ENCODE data around the gene SPP1.
"Not testable (repeated sequence)": the region's sequence is repeated elsewhere in the genome, so short reads cannot be mapped to it uniquely, and the experiment has no call there.

SPP1 gene

DNA sequence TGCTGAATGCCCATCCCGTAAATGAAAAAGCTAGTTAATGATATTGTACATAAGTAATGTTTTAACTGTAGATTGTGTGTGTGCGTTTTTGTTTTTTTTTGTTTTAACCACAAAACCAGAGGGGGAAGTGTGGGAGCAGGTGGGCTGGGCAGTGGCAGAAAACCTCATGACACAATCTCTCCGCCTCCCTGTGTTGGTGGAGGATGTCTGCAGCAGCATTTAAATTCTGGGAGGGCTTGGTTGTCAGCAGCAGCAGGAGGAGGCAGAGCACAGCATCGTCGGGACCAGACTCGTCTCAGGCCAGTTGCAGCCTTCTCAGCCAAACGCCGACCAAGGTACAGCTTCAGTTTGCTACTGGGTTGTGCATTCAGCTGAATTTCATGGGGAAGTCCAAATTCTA lies at the start of gene SPP1:
Gene SPP1 (plus strand): TSS at position 249 of the 400 bp plus-strand sequence. CDS start 1,182 bp downstream, outside the sequence.
- DNase-seq (ENCODE audit: low read depth): no peak

DNA sequence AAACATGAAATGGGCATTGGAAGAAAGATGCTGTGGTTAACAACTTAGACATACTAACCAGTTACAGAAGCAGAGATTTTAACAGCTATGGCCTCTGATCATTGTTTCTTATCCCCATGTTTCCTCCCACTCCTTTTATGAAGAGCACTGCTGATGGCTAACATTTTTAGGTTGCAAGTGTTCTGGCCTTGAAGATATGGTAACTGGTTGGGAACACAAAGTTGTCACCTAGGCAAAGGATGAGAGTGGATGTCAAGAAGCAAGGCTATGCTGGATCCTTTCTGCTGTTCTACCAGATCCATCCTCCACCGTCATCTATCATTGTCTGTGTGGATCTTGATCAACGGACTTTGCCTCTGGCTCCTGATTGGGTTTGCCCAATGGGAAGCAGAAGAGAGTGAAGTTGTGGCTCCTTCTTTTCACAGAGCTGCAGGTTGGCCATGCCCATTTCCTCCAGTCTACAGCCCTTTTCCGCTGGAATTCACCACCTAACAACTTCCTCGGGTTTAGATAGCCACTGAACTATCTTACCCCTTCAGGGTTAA lies 48.9 kb upstream of the SPP1 start:
- DNase-seq (ENCODE audit: low read depth): no peak

DNA sequence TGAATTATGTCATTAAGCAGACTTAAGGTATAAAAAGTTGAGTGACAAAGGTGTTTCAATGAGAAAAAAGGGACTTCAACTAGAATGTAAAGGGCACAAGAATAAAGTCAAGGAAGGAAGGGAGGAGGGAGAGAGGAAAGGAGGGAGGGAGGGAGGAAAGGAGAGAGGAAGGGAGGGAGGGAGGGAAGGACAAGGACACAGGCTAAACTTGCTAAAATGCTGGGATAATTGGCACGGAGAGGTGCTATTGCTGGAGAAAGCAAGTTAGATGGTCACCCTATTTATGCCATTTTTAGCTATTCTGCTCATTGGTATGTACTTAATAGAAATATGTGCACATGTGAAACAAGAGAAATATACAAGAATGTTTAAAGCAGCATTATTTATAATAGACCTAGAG lies 44.9 kb upstream of the SPP1 start:
- DNase-seq (ENCODE audit: low read depth): no peak

DNA sequence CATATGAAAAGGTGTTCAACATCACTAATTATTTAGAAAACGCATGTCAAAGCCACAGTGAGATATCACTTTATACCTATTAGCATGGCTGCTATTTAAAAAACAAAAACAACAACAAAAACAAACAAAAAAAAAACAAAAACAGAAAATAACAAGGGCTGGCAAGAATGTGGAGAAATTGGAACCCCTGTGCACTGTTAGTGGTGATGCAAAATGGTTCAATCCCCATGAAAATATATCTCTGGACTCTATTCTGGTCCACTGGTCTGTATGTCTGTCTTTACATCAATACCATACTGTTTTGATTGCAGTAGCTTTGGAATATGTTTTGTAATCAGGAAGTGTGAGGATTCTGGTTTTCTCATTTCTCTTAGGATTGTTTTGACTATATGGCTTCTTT lies 43.6 kb upstream of the SPP1 start:
- no peak for DNase-seq (ENCODE audit: low read depth)

DNA sequence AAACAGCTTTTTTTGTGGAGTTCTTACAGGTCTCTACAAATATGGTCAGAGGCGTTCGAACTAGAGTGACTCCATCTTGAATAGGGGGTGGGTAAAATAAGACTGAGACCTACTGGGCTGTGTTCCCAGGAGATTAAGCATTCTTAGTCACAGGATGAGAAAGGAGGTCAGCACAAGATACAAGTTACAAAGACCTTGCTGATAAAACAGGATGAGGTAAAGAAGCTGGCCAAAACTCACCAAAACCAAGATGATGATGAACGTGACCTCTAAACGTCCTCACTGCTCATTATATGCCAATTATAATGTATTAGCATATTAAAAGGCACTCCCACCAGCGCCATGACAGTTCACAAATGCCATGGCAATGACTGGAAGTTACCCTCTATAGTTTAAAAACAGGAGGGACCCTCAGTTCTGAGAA lies 42.8 kb upstream of the SPP1 start:
- DNase-seq (ENCODE audit: low read depth): no peak

DNA sequence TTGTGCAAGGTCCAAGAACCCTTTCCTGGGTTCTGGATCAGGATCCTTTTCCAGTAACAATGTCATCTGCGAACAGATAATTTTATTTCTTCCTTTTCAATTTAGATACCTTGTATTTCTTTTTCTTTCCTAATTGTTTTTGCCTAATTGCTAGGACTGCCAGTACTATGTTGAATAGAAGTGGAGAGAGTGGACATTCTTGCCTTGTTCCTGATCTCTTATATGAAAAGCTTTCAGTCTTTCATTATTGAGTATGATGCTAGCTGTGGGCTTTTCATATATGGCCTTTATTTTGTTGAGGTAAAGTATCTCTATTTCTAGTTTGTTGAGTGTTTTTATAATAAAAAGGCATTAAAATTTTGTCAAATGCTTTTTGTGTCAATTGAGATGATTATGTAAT lies 42.2 kb upstream of the SPP1 start:
- no peak for DNase-seq (ENCODE audit: low read depth)

DNA sequence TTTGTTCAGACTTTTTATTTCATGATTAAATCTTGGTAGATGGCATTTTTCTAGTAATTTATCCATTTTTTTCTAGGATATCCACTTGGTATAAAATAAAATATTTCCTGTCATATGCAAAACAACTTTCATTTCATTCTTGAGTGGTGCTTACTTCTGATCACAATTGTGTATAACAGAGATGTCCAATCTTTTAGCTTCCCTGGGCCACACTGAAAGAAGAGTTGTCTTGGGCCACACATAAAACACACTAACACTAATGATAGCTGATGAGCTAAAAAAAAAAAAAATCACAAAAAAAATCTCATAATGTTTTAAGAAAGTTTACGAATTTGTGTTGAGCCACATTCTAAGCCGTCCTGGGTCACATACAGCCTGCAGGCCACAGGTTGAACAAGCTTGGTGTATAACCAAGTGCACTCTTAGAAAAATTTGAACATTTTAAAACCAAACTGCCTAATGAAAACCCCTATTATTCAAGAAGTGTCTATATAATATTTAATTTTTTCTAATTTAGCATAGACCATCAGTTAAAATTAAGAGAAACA lies 41.3 kb upstream of the SPP1 start:
- DNase-seq (ENCODE audit: low read depth): no peak

DNA sequence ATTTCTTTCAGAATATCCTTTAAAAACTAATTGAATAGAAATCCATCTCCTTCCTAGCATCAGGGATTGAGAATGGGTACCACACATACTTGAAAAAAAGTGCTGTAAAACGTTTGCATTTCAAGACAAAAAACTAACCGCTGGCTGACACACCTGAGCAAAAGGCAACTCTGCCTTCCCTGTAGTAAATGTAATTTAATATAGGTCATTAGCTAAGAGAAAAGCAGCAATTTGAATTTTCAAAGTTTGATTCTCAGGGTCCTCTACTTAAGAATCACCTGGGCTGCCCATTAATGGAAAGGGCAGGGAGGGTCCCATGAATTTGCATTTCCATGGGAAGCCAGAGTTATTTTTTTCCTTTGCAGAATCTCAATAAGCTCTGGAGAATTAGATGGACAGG lies 40.5 kb upstream of the SPP1 start:
- DNase-seq (ENCODE audit: low read depth): no peak

DNA sequence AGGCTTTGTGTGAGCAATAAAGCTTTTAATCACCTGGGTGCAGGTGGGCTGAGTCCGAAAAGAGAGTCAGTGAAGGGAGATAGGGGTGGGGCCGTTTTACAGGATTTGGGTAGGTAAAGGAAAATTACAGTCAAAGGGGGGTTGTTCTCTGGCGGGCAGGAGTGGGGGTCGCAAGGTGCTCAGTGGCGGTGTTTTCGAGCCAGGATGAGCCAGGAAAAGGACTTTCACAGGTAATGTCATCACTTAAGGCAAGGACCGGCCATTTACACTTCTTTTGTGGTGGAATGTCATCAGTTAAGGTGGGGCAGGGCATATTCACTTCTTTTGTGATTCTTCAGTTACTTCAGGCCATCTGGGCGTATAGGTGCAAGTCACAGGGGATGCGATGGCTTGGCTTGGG lies 39.6 kb upstream of the SPP1 start:
- not testable (repeated sequence) for DNase-seq (ENCODE audit: low read depth)

DNA sequence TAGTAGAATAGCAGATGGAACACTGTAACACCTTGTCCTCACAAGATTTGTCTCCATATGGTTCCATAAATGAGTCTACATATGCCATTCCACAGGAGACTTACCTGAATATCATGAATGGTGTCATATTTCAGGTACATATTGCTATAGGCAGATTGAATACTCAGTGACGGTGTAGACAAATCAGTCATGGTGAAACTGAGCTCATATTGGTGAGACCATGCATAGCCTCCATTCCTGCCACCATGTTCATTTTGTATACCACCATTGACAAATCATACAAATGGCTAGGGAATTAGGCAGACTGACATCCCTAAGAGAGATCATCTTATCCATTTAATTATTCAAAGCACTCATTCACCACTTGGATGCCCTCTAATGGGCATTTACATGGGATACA lies 38.0 kb upstream of the SPP1 start:
- DNase-seq (ENCODE audit: low read depth): no peak

DNA sequence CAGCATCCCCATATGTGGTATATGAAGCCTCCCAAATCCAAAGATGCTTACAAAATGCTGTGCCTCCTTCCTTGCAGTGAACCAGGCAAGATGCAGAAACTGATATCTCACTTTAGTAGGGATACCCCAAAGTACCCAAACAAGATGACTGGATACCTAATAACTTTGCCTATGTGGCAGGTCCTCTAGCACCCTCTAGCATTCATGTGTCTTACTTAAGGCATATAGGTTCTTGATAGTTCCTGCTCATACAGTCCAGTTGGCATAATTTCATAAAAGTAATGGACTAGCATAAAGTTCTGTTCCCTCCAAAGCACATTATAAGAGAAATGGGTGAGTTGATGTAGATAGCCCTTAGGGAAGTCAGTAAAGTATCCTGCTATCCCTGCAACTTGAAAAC lies 36.8 kb upstream of the SPP1 start:
- DNase-seq (ENCODE audit: low read depth): no peak

DNA sequence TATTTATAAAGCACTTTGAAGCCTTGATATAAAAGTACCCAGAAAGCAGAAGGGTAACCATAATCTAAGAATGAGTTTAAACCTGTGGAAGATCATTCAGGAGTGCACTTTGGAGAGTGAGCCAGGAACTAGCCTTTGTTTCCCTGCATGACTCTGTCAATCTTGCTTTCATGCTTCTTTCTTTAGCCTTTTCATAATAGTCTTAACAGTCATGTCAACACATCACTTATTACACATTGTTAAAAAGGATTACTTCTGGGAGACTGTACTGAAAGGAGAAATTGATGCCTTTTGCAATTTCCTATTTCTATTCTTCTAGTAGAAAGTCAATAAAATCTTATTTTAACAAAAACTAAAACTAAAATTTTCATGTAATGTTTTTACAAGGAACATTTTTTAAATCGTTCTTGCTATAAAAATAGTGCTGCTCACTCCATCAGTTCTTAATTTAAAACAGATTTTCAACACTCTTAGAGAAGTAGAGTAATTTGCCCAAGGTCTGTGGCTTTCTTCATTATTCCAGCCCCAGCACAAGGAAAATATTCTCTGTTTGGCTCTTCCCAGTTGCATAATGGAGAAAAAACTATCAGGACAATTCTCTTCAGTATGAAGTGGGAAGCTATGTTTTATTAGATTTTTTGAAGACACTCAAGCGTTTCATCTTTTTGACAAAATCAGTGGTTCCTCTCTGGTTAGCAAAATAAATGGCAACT lies 35.4 kb upstream of the SPP1 start:
- DNase-seq (ENCODE audit: low read depth): no peak

DNA sequence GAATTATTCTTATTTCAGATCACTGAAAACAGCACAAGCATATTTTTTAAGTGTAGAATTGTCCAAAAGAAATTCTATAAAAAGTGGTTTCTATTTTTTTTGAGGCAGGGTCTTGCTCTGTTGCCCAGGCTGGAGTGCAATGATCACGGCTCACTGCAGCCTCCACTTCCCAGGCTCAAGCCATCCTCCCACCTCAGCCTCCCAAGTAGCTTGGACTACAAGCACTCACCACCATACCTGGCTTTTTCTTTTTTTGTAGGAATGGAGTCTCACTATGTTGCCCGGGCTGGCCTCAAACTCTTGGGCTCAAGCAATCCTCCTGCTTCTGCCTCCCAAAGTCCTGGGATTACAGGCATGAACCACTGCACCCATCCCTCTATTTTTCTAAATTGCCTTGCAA lies 34.7 kb upstream of the SPP1 start:
- DNase-seq (ENCODE audit: low read depth): not testable (repeated sequence)

DNA sequence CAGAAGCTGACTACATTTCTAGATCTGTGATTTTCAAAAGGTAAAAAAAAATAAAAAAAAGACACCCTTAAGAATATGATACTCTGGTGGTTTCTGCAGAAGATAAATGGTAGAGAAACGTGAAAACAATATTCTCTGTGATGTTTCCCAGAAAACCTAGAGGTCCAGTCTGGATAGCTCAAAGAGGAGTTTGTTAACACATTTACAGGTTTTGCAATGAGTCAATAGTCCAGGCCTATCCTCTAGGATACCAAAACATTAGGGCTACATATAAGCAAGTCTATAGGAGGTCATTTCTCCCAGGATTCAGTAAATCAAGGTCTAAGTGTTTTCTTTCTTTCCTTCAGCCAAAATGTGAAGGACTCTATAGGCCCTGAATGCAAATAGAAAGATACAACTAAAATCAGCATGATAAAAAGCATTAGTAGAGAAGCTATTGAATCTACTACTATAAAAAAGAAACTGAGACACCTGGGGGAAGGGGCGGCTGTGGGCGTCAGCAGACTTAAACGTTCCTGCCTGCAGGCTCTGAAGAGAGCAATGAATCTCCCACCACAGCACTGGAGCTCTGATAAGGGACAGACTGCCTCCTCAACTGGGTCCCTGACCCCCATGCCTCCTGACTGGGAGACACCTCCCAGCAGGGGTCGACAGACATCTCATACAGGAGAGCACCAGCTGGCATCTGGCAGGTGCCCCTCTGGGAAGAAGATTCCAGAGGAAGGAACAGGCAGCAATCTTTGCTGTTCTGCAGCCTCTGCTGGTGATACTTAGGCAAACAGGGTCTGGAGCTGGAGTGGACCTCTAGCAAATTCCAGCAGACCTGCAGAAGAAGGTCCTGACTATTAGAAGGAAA lies 33.7 kb upstream of the SPP1 start:
- DNase-seq (ENCODE audit: low read depth): no peak

DNA sequence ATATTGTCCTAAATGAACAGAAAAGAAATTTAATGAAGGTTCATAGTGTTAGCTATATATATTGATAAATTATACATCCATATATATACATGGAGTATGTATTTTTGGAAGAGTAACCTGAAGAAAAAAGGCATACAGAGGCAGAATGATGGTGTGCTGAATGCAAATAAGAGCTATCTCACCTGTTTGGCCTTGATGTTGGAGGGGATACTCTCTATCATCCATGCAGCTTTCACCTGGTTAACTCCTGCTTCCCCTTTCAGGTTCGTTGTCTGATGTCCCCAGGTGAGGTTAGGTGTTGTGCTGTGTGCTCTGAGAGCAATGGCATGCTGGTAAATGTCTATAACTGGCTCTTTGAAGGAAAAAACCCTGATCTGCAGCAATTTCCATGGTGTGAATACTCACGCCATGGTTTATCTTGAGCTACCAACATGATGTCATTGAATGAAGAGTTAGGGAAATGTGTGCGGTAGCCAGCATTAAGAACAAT lies 31.8 kb upstream of the SPP1 start:
- no peak for DNase-seq (ENCODE audit: low read depth)

DNA sequence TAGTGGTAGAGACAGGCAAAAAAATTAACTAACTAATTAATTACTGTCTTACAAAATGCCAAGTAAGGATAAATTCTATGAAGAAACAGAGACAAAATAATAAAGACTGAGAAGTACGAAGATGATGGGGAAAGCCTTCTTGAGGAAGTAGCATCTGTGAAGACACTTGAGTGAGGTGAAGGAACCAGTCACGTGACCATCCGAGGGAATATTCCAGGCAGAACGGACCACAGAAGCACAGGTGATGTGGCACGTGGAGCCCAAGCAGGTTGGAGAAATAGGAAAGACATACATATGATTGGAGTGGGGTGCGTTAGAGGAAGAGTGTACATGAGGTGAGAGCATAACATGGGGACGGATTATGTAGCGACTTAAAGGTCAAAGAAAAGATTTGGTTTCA lies 30.5 kb upstream of the SPP1 start:
- DNase-seq (ENCODE audit: low read depth): no peak

DNA sequence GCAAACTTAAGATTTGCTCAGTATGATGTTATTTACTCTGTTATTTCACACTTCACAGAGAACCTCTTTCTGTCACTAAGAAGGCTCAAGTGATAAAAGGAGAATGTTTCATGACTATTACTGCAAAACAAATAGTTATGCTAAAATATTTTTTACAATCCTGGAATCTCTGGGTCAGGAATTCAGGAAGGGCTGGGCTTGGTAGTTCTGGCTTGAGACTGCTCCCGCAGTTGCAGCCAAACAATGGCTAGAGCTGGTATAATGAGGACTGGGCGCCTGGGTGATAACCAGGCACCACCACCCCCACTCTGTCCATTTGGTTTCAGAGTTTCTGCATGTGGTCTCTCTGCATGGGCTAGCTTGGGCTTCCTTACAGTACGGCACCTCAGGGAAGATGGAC lies 28.7 kb upstream of the SPP1 start:
- no peak for DNase-seq (ENCODE audit: low read depth)

DNA sequence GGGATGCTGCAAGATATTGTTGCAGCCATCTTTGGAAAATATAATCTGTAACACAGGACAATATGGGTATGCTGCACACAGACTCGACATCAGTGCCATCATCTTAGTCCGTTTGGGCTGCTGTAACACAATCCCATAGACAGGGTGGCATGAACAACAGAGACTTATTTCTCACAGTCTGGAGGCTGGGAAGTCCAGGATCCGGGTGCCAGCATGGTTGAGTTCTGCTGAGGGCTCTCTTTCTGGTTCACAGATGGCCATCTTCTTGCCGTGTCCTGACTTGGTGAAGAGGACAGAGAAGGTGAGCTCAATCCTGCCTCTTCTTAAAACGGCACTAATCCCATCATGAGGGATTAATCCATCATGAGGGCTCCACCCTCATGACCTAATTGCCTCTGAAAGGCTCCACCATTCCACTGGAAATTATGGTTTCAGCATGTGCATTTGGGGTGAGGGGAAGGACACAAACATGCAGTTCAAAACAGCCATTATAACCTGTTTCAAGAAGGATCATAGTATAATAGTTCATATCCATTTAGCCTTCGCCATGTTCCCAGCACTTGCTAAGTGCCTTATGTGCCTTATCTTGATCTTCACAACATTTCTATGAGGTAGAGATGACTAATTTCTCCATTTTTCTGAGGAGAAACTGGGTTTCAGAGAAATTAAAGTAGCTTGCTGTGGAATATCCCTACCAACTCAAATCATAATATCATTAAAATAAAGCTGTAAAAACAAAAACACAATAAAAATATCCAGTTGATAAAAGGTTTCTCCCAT lies 27.9 kb upstream of the SPP1 start:
- DNase-seq (ENCODE audit: low read depth): no peak

DNA sequence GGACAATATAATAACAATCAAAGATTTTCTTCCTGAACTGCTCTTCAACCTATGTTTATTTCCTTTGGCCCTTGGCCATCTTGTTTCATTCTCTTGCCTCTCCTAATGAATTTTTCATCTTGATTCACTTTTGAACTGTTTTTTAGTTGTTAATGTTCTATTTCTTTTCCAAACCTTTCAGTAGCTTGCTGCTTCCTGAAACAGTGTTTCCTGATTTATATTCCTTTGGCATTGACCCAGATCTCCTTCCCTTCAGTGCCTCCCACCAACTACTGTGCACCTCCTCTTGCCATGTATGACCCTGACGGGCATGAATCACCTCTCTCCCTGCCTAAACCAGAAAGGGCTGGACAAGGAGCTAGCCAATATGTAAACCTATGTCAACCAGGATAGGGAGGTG lies 25.6 kb upstream of the SPP1 start:
- no peak for DNase-seq (ENCODE audit: low read depth)

DNA sequence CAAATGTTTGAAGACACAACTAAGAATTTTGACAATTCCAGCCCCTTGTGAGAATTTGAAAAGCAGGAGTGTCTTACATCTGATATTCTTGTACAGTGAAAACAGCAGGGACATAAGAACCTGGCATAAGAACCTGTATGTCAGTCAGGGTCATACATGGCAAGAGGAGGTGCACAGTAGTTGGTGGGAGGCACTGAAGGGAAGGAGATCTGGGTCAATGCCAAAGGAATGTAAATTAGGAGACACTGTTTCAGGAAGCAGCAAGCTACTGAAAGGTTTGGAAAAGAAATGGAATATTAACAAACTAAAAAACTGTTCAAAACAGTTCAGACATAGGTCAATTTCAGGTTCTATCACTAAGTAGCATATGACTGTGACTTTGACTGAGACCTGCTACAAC lies 25.0 kb upstream of the SPP1 start:
- DNase-seq (ENCODE audit: low read depth): no peak

DNA sequence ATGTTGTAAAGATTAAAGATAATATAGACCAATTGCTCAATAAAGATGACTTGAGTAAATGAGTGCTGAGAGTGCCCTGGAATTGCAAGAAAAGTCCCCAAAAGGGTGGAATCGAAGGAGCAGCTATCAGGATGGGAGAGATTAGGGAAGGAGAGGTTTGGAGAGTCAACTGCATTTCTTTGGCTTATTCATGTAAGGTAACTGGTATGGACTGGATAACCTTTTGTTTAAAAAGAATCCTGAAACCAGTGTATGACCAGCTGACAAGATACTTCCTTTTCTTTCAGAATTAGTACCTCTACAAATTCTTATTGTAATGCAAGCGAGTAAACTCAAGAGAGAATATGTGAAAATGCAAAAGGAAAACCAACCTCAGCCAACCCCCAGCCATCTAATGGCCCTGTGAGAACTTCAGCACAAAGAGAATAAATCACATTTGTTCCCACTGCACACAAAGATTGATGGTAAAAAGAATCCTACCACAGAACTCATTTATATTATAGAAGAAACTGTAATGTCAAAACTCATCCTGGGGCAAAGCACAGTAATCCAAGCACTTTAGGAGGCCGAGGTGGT lies 24.5 kb upstream of the SPP1 start:
- DNase-seq (ENCODE audit: low read depth): no peak

DNA sequence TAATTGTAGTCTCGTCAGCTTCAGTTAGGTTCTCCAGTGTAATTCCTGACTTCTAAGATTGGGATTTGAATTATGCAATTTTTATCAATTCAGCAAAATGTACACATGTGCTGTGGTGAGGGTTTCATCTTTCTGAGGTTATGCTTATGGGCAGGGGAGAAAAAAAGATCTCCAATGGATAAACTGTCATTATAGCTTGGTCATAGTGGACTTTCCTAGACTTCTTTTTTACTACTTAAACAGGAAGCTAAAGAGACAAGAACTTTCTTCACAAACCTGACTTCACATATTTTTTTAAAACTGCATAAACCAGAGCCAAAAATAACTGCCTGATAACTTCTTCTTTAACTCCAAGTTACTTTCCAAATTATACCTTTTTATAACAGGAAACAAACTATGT lies 21.7 kb upstream of the SPP1 start:
- DNase-seq (ENCODE audit: low read depth): no peak

Data from non-pigmented ciliary epithelial cell (primary cell).